OCI-LY1 (cell line): ENCODE data around the gene TGM2.

Source experiments
- H2AFZ ChIP-seq: fragments of 200-600 bp; sonication (generic), shearing (Covaris generic); 2 replicates; pipeline ENCODE4 v1.6.0; 2014; ENCODE audit warnings: antibody characterized with exemption, mild to moderate bottlenecking, low read length
- H3F3A ChIP-seq: fragments of 200-600 bp; sonication (generic), shearing (Covaris generic); 2 replicates; pipeline ENCODE4 v1.6.0; 2014; ENCODE audit warnings: mild to moderate bottlenecking, antibody characterized with exemption, low read length, moderate library complexity; ENCODE audit not compliant: insufficient read depth
- H3K27ac ChIP-seq: fragments of 200-600 bp; sonication (generic); 2 replicates; pipeline ENCODE4 v1.5.1; 2014; ENCODE audit warnings: low read length, mixed run types, mild to moderate bottlenecking, low read depth; ENCODE audit not compliant: poor library complexity, severe bottlenecking
- H3K27me3 ChIP-seq: fragments of 200-600 bp; sonication (generic); 2 replicates; pipeline ENCODE4 v1.6.0; 2014; ENCODE audit warnings: antibody characterized with exemption, mild to moderate bottlenecking, low read length, moderate library complexity; ENCODE audit not compliant: insufficient read depth
- H3K36me3 ChIP-seq: fragments of 200-600 bp; sonication (generic); 2 replicates; pipeline ENCODE4 v1.6.1; 2014; ENCODE audit warnings: mild to moderate bottlenecking, antibody characterized with exemption, low read length, moderate library complexity, mixed read lengths; ENCODE audit not compliant: insufficient read depth
- H3K4me1 ChIP-seq: fragments of 200-600 bp; sonication (generic); 2 replicates; pipeline ENCODE4 v1.5.1; 2014; ENCODE audit warnings: mild to moderate bottlenecking, low read length, moderate library complexity; ENCODE audit not compliant: insufficient read depth, severe bottlenecking
- H3K4me2 ChIP-seq: fragments of 200-600 bp; sonication (generic), shearing (Covaris generic); 2 replicates; pipeline ENCODE4 v1.6.1; 2014; ENCODE audit warnings: low read length
- H3K4me3 ChIP-seq: fragments of 200-600 bp; sonication (generic); 2 replicates; pipeline ENCODE4 v1.5.1; 2014; ENCODE audit warnings: low read length, low read depth, mild to moderate bottlenecking, mixed read lengths; ENCODE audit not compliant: poor library complexity, severe bottlenecking
- H3K79me2 ChIP-seq: fragments of 200-600 bp; shearing (Covaris generic); 2 replicates; pipeline ENCODE4 v1.6.1; 2016; ENCODE audit warnings: mixed run types, low read length, mixed read lengths; ENCODE audit not compliant: insufficient read depth
- H3K9ac ChIP-seq: fragments of 200-600 bp; sonication (generic), shearing (Covaris generic); 2 replicates; pipeline ENCODE4 v1.6.1; 2014; ENCODE audit warnings: mild to moderate bottlenecking, low read length, mixed read lengths
- H3K9me2 ChIP-seq: fragments of 200-600 bp; sonication (generic), shearing (Covaris generic); 2 replicates; pipeline ENCODE4 v1.6.1; 2014; ENCODE audit warnings: low read depth, mild to moderate bottlenecking, low read length, mixed read lengths
- H3K9me3 ChIP-seq: fragments of 200-600 bp; shearing (Covaris generic); 2 replicates; pipeline ENCODE4 v1.6.1; 2014; ENCODE audit warnings: low read length, mixed read lengths
- H4K20me1 ChIP-seq: fragments of 200-600 bp; sonication (generic), shearing (Covaris generic); 2 replicates; pipeline ENCODE4 v1.6.0; 2016; ENCODE audit warnings: mild to moderate bottlenecking, low read length; ENCODE audit not compliant: insufficient read depth
- EZH2 ChIP-seq: fragments of 200-600 bp; sonication (generic), shearing (Covaris generic); IDR thresholded peaks from 2 replicates; pipeline ENCODE4 v1.8.0; 2017; ENCODE audit warnings: borderline replicate concordance, mixed run types, mild to moderate bottlenecking, antibody characterized with exemption, low read length, moderate library complexity, mixed read lengths
- TF ChIP-seq, protein P1 (sequence below): fragments of 200-600 bp; sonication (generic), shearing (Covaris generic); IDR thresholded peaks from 2 replicates; pipeline ENCODE4 v1.5.1; 2017; ENCODE audit warnings: mild to moderate bottlenecking, antibody characterized with exemption, low read length, moderate library complexity, mixed read lengths

TGM2 gene

DNA sequence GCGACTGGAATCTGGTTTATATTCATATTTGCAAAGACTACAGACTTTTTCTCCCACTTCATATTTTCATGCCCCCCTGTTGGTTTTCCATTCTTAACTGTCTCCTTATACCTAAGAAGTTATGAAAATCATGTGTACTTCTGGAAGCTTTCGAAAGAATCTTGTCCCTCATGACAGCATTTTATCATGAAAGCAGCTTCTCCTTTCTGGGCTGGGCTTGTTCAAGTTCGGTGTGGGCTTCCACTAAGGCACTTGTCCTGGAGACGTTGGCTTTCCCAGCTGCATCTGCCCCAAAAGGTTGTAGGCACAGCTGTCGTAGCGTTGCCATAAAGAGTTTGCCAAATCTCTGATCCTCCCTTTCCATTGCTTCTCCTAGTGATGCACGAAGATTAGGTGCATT lies 75.0 kb downstream of the TGM2 start:
- H3K4me1 ChIP-seq = peaks cover 24% of the 10 kb centered on the region
- H4K20me1 ChIP-seq = no peaks in the 10 kb centered on the region
- H3K36me3 ChIP-seq = peaks cover 74% of the 10 kb centered on the region
- H3K27me3 ChIP-seq = no peaks in the 10 kb centered on the region
- H3K9ac ChIP-seq = no peak overlapping the region
- no peaks in the 10 kb centered on the region for H3K9me2 ChIP-seq
- TF ChIP-seq, protein P1, sequence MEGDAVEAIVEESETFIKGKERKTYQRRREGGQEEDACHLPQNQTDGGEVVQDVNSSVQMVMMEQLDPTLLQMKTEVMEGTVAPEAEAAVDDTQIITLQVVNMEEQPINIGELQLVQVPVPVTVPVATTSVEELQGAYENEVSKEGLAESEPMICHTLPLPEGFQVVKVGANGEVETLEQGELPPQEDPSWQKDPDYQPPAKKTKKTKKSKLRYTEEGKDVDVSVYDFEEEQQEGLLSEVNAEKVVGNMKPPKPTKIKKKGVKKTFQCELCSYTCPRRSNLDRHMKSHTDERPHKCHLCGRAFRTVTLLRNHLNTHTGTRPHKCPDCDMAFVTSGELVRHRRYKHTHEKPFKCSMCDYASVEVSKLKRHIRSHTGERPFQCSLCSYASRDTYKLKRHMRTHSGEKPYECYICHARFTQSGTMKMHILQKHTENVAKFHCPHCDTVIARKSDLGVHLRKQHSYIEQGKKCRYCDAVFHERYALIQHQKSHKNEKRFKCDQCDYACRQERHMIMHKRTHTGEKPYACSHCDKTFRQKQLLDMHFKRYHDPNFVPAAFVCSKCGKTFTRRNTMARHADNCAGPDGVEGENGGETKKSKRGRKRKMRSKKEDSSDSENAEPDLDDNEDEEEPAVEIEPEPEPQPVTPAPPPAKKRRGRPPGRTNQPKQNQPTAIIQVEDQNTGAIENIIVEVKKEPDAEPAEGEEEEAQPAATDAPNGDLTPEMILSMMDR = no peak
- no peak for TF ChIP-seq EZH2
- H3K27ac ChIP-seq = no peak overlapping the region
- no peak overlapping the region for H2AFZ ChIP-seq
- no peaks in the 10 kb centered on the region for H3F3A ChIP-seq
- H3K4me2 ChIP-seq = no peak overlapping the region
- H3K79me2 ChIP-seq = no peaks in the 10 kb centered on the region
- H3K9me3 ChIP-seq = no peaks in the 10 kb centered on the region
- no peak overlapping the region for H3K4me3 ChIP-seq

DNA sequence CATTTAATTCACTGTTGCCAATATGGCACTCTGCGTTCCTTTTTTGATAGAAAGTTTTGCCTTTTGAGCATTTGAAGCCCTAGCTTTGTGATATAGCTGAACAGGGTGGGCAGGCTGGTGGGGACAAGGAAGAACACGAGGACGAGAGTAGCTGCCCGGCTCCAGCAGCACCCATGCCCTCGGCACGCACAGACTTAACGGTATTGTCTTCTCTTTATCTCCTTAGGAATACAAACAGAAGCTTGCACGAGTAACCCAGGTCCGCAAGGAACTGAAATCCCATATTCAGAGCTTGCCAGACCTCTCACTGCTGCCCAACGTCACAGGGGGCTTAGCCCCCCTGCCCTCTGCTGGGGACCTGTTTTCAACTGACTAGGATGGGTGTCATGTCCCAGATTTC lies 75.6 kb downstream of the TGM2 start:
- Histone ChIP-seq H3K27ac (no peak overlapping the region), H3K27me3 (no peaks in the 10 kb centered on the region), H2AFZ (no peak overlapping the region), H4K20me1 (no peaks in the 10 kb centered on the region), H3K36me3 (peaks cover 80% of the 10 kb centered on the region), H3K4me1 (peaks cover 21% of the 10 kb centered on the region), H3K9ac (no peak overlapping the region), H3K4me3 (no peak overlapping the region), H3K9me3 (no peaks in the 10 kb centered on the region), H3K79me2 (no peaks in the 10 kb centered on the region), H3F3A (no peaks in the 10 kb centered on the region), H3K9me2 (no peaks in the 10 kb centered on the region), H3K4me2 (no peak overlapping the region)
- TF ChIP-seq, protein P1 = no peak
- no peak for TF ChIP-seq EZH2

DNA sequence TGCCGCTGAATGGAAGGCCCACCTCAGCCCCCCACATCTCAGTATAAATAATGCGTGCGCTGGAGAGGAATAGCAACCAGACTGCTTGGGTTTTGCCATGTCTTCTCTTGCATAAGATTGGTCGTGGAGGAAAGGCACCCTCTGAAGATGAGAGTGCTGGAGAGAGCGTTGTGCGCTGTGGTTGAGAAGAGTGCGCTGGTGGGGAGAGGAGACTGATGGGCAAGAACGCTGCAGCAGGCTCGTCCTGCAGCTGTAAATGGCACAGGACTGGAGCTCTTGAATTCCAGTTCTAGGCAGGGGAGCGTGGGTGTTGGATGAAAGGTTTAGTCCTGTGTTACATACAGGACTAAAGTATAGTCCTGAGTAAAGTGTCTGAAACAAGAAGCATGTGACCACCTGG lies 80.0 kb downstream of the TGM2 start:
- H3K4me1 ChIP-seq = no peaks in the 10 kb centered on the region
- H3K9ac ChIP-seq = no peak overlapping the region
- H3K9me3 ChIP-seq = 0 out of 2 replicates have a peak, but pooled peaks cover 2% of the 10 kb centered on the region
- H3K9me2 ChIP-seq = no peaks in the 10 kb centered on the region
- peaks cover 6% of the 10 kb centered on the region for H3K79me2 ChIP-seq
- peaks cover 97% of the 10 kb centered on the region for H3K36me3 ChIP-seq
- H4K20me1 ChIP-seq = no peaks in the 10 kb centered on the region
- H3K27ac ChIP-seq = no peak overlapping the region
- H3K27me3 ChIP-seq = no peaks in the 10 kb centered on the region
- no peak overlapping the region for H2AFZ ChIP-seq
- H3K4me2 ChIP-seq = no peak overlapping the region
- TF ChIP-seq, protein P1 = no peak
- TF ChIP-seq EZH2 = no peak
- no peaks in the 10 kb centered on the region for H3F3A ChIP-seq
- H3K4me3 ChIP-seq = no peak overlapping the region
